K562 (cell line): ENCODE data around the gene HEPACAM. TPM values are rescaled to one million over a fixed set of nuclear protein-coding genes. Genes with fewer than 3 reads are reported as not detected.

Experiments
- CLOCK ChIP-seq: fragments of 250-450 bp; sonication (Bioruptor Pico); IDR thresholded peaks from 2 replicates; pipeline ENCODE4 v1.4.0; 2020; ENCODE audit warnings: mild to moderate bottlenecking, moderate library complexity, borderline replicate concordance
- DIDO1 ChIP-seq: fragments of 450-650 bp; IDR thresholded peaks from 2 replicates; pipeline ENCODE4 v1.6.1; 2016; ENCODE audit warnings: low read depth, missing biosample characterization, missing genetic modification characterization
- FOXJ2 ChIP-seq: fragments of 200-800 bp; sonication (Bioruptor generic); IDR thresholded peaks from 2 replicates; pipeline ENCODE4 v1.6.1; 2016; ENCODE audit warnings: missing genetic modification characterization, missing compliant biosample characterization
- GATAD2A ChIP-seq: fragments of 450-650 bp; IDR thresholded peaks from 2 replicates; pipeline ENCODE4 v1.6.1; 2017
- HBP1 ChIP-seq: fragments of 450-650 bp; formaldehyde crosslinking; IDR thresholded peaks from 2 replicates; pipeline ENCODE4 v1.4.0; 2022; ENCODE audit warnings: missing genetic modification characterization
- ILF3 ChIP-seq: fragments of 450-650 bp; IDR thresholded peaks from 2 replicates; pipeline ENCODE4 v1.6.1; 2018; ENCODE audit warnings: antibody characterized with exemption, mild to moderate bottlenecking, moderate library complexity, borderline replicate concordance
- NUFIP1 ChIP-seq: fragments of 450-650 bp; IDR thresholded peaks from 2 replicates; pipeline ENCODE4 v1.6.1; 2018; ENCODE audit not compliant: partially characterized antibody
- PRPF4 ChIP-seq: fragments of 200-400 bp; formaldehyde crosslinking; IDR thresholded peaks from one replicate; pipeline ENCODE4 v1.6.1; 2017; ENCODE audit warnings: low read length, low read depth, mild to moderate bottlenecking; ENCODE audit not compliant: insufficient read depth, poor library complexity, severe bottlenecking
- ZBTB17 ChIP-seq: fragments of 450-650 bp; formaldehyde crosslinking; IDR thresholded peaks from 2 replicates; pipeline ENCODE4 v1.4.0; 2020; ENCODE audit warnings: mild to moderate bottlenecking
- ZNF174 ChIP-seq: fragments of 250-450 bp; sonication (Bioruptor Pico); IDR thresholded peaks from 2 replicates; pipeline ENCODE4 v1.4.0; 2020; ENCODE audit warnings: mild to moderate bottlenecking
- ZNF224 ChIP-seq: sonication (generic); formaldehyde crosslinking; IDR thresholded peaks from 2 replicates; pipeline ENCODE4 v1.8.0; 2022; ENCODE audit warnings: mild to moderate bottlenecking, missing genetic modification reagents
- ZNF507 ChIP-seq: conservative IDR thresholded peaks from 2 replicates; pipeline ENCODE4 v1.6.1; 2017; ENCODE audit warnings: missing genetic modification characterization, missing compliant biosample characterization
- ZSCAN29 ChIP-seq: fragments of 450-650 bp; IDR thresholded peaks from 2 replicates; pipeline ENCODE4 v1.6.1; 2017
- ZZZ3 ChIP-seq: fragments of 450-650 bp; IDR thresholded peaks from 2 replicates; pipeline ENCODE4 v1.6.1; 2016; ENCODE audit warnings: antibody characterized with exemption, mild to moderate bottlenecking, moderate library complexity
- polyA plus RNA-seq, 8 experiments: library from polyadenylated mRNA; depleted of rRNA in 4 of 8; stranded (reverse) in 5 of 8; unstranded in 3 of 8; fragments of >200 nt; fragmentation: Nextera tagmentation in 2 of 8; fragmentation: Illumina TruSeq in 1 of 8; extraction: Ambion mirVana in 2 of 8; extraction: Trizol in 1 of 8; gene quantifications; 2 replicates each; pipeline versions ENCODE4 v1.2.1 to v1.2.3, GENCODE V29; 2011 to 2014; ENCODE audit warnings: inconsistent platforms in 1 of 8, missing spikeins in 1 of 8
- total RNA-seq, 7 experiments: library from RNA; depleted of rRNA in 6 of 7; stranded (reverse); fragments of >200 nt in 6 of 7; fragmentation: Illumina TruSeq in 2 of 7; extraction: Trizol in 2 of 7; gene quantifications; 2 replicates each; pipeline versions ENCODE4 v1.2.1 to v1.2.3, GENCODE V29; 2011 to 2021; ENCODE audit warnings: low replicate concordance in 1 of 7
- TF ChIP-seq, protein P1 (sequence below): fragments of 450-650 bp; IDR thresholded peaks from 2 replicates; pipeline ENCODE4 v1.6.1; 2016; ENCODE audit warnings: borderline replicate concordance
- TF ChIP-seq, protein P2 (sequence below): IDR thresholded peaks from 2 replicates; pipeline ENCODE4 v1.6.1; 2012; ENCODE audit warnings: low read depth, low read length, improper control_type of control experiment, borderline replicate concordance
- TF ChIP-seq, protein P3 (sequence below): sonication (generic); formaldehyde crosslinking; IDR thresholded peaks from 2 replicates; pipeline ENCODE4 v1.8.1; 2023; ENCODE audit warnings: mild to moderate bottlenecking, missing genetic modification reagents

HEPACAM gene
- total and polyA plus RNA-seq, 9 of the 15 experiments (the other 6 are each of a cell fraction or from before 2014, with no cell fraction given), result not detected

- TF ChIP-seq, protein P1, sequence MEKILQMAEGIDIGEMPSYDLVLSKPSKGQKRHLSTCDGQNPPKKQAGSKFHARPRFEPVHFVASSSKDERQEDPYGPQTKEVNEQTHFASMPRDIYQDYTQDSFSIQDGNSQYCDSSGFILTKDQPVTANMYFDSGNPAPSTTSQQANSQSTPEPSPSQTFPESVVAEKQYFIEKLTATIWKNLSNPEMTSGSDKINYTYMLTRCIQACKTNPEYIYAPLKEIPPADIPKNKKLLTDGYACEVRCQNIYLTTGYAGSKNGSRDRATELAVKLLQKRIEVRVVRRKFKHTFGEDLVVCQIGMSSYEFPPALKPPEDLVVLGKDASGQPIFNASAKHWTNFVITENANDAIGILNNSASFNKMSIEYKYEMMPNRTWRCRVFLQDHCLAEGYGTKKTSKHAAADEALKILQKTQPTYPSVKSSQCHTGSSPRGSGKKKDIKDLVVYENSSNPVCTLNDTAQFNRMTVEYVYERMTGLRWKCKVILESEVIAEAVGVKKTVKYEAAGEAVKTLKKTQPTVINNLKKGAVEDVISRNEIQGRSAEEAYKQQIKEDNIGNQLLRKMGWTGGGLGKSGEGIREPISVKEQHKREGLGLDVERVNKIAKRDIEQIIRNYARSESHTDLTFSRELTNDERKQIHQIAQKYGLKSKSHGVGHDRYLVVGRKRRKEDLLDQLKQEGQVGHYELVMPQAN, result no peak
- TF ChIP-seq, protein P2, sequence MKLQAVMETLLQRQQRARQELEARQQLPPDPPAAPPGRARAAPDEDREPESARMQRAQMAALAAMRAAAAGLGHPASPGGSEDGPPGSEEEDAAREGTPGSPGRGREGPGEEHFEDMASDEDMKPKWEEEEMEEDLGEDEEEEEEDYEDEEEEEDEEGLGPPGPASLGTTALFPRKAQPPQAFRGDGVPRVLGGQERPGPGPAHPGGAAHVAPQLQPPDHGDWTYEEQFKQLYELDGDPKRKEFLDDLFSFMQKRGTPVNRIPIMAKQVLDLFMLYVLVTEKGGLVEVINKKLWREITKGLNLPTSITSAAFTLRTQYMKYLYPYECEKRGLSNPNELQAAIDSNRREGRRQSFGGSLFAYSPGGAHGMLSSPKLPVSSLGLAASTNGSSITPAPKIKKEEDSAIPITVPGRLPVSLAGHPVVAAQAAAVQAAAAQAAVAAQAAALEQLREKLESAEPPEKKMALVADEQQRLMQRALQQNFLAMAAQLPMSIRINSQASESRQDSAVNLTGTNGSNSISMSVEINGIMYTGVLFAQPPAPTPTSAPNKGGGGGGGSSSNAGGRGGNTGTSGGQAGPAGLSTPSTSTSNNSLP, result no peak
- no peak for TF ChIP-seq ZNF507 (tag)
- TF ChIP-seq ZNF174 (CRISPR knock-in tag), result no peak
- TF ChIP-seq ZBTB17 (CRISPR knock-in tag), result no peak
- no peak for TF ChIP-seq ILF3
- no peak for TF ChIP-seq ZZZ3
- TF ChIP-seq ZSCAN29, result no peak
- no peak for TF ChIP-seq DIDO1 (tag)
- no peak for TF ChIP-seq HBP1
- no peak for TF ChIP-seq NUFIP1
- TF ChIP-seq GATAD2A, result no peak
- no peak for TF ChIP-seq ZNF224 (CRISPR knock-in tag)
- TF ChIP-seq PRPF4, result no peak
- TF ChIP-seq, protein P3, sequence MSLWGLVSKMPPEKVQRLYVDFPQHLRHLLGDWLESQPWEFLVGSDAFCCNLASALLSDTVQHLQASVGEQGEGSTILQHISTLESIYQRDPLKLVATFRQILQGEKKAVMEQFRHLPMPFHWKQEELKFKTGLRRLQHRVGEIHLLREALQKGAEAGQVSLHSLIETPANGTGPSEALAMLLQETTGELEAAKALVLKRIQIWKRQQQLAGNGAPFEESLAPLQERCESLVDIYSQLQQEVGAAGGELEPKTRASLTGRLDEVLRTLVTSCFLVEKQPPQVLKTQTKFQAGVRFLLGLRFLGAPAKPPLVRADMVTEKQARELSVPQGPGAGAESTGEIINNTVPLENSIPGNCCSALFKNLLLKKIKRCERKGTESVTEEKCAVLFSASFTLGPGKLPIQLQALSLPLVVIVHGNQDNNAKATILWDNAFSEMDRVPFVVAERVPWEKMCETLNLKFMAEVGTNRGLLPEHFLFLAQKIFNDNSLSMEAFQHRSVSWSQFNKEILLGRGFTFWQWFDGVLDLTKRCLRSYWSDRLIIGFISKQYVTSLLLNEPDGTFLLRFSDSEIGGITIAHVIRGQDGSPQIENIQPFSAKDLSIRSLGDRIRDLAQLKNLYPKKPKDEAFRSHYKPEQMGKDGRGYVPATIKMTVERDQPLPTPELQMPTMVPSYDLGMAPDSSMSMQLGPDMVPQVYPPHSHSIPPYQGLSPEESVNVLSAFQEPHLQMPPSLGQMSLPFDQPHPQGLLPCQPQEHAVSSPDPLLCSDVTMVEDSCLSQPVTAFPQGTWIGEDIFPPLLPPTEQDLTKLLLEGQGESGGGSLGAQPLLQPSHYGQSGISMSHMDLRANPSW (CRISPR knock-in tag), result no peak
- no peak for TF ChIP-seq CLOCK
- TF ChIP-seq FOXJ2 (tag), result no peak
Observed at GRCh38 chr11:124875943-124876817, 59.7 kb downstream of the HEPACAM start (continued).
